Measurements from ENCODE around the gene AP3B2.
"Not testable (repeated sequence)": the region's sequence is repeated elsewhere in the genome, so short reads cannot be mapped to it uniquely, and the experiment has no call there.

AP3B2 gene

DNA sequence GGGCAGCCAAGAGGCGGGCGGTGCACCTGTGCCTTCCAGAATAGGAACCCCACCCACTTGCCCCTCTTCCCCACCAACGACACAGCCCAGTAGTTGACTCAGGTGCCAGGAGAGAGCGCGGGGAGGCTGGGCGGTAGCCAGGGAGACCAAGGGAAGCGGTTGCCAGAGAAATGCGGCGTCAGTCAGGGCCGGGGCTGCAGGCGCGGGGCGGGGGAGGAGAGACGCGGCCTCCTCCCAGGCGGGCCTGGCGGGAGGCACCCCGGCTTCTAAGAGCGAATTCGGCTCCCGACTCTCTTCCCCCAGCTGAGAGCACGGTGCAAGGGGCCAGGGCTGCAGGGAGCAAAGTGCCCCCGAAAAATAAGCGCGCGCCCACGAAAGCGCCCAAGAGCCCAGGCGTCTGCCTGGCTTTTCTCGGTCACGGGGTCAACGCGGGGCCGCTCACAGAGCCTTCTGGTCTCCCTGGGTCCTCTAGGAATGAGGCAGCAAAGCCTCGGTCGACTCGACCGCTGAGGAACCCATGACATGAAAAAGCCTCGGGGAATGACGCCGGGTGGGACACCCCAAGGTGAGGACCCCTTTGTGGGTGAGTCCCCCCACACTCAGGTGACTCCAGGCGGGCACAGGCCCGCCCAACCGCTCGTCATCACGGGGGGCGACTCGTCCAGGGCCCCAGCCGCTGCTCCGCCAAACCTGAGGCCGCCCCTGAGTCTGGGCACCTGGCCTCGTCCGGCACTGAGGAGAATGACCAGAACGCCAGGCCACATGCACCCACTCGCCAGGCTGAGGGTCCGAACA is 63.2 kb downstream of the AP3B2 start:
- TF ChIP-seq, protein P1, sequence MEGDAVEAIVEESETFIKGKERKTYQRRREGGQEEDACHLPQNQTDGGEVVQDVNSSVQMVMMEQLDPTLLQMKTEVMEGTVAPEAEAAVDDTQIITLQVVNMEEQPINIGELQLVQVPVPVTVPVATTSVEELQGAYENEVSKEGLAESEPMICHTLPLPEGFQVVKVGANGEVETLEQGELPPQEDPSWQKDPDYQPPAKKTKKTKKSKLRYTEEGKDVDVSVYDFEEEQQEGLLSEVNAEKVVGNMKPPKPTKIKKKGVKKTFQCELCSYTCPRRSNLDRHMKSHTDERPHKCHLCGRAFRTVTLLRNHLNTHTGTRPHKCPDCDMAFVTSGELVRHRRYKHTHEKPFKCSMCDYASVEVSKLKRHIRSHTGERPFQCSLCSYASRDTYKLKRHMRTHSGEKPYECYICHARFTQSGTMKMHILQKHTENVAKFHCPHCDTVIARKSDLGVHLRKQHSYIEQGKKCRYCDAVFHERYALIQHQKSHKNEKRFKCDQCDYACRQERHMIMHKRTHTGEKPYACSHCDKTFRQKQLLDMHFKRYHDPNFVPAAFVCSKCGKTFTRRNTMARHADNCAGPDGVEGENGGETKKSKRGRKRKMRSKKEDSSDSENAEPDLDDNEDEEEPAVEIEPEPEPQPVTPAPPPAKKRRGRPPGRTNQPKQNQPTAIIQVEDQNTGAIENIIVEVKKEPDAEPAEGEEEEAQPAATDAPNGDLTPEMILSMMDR (IDR thresholded peaks at IDR 0.05; ENCODE audit: borderline replicate concordance, insufficient read depth, low read depth, low read length): no peak
- no peak overlapping the region for H3K4me3 ChIP-seq (ENCODE audit: low read depth, low read length)

DNA sequence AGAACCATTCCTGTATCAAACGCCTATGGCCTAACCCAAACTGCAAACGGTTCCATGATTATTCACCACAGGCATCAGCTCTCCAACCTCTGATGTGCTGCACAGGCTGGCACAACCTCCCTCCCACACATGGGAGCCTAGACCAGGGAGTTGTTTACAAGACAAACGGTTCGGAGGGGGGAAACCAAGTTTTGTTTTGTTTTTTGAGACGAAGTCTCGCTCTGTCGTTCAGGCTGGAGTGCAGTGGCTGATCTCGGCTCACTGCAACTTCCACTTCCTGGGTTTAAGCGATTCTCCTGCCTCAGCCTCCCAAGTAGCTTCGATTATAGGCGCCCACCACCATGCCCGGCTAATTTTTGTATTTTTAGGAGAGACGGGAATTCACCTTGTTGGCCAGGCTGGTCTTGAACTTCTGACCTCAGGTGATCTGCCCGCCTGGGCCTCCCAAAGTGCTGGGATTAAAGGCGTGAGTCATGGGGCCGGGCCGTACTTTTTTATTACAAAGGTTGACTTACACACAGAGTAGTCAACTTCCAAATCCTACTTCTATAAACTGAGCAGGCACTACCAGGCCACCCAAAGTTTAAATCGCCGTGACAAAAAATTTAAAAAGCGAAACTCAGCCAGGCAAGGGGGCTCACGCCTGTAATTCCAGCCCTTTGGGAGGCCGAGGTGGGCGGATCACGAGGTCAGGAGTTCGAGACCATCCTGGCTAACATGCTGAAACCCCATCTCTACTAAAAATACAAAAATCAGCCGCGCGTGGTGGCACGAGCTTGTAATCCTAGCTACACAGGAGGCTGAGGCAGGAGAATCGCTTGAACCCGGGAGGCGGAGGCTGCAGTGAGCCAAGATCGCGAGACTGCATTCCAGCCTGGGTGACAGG is 64.5 kb downstream of the AP3B2 start:
- H3K4me3 ChIP-seq (ENCODE audit: low read depth, low read length): not testable (repeated sequence)

DNA sequence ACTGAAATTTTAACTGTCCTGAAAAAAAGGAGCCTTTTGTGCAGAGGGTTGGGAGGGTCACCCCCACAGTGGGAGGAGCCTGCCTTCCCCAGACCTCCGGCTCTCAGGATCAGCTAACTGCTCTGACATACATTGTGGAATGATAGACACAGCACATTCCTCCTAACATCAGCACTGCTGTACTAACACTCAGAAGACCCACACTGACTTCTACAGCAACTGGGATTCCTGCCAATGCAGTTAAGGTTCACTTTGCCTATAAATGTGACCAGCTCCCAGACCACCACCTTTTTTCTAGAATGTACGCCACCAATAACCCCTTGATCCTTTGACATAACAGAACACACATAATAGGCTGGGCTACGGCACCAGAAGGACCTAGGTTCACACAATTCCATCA is 65.7 kb downstream of the AP3B2 start:
- TF ChIP-seq, protein P1 (IDR thresholded peaks at IDR 0.05; ENCODE audit: borderline replicate concordance, insufficient read depth, low read depth, low read length): no peak
- H3K4me3 ChIP-seq (ENCODE audit: low read depth, low read length): no peak overlapping the region

DNA sequence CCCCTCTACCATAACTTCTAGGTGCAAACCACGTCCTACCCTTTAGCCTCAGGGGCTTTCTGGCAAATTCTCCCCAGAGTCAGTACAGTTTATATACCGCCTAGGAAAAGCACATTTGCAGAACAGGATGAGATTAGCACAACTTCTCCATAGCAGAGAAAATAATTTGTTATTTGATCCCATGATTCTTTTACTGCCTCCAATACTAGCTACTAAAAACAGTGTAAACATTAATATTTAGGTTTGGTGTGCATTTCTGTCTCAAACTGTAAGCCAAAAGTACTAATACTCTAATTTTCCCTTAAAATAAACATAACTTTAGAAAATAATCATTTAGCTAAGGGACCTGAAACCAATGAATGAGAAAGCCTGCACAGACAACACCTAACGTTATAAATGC is 67.0 kb downstream of the AP3B2 start:
- H3K4me3 ChIP-seq (ENCODE audit: low read depth, low read length): no peak overlapping the region
- TF ChIP-seq, protein P1 (IDR thresholded peaks at IDR 0.05; ENCODE audit: borderline replicate concordance, insufficient read depth, low read depth, low read length): no peak

DNA sequence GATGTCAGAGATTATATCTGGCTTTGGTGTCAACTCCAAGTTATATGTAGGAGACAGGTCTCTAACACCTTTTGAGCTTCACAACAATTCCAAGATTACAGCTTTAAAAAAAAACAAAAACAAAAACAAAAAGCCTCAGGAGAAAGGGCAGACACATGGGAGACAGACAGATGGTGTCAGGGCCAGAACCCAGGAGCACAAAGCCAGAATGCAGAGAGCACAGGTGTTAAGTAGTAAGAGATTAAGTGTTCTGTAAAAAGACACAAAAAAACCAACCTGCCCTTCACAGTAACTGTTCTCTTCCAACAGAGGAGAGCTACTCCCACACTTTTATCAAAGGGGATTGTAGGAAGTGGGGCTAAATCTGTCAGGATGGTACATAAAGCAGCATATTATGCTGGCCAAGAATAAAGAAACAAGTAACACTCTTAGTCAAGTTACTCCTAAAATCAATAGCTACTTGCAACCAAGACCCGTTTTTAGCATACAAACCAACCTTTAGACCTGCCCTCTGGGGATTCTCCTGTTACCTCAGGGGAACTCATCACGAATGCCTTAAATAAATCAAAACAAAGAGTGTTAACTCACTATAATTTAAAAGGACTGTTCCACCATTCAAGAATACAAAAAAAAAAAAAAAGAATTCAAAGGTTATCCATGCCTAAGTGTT is 68.4 kb downstream of the AP3B2 start:
- TF ChIP-seq, protein P1 (IDR thresholded peaks at IDR 0.05; ENCODE audit: borderline replicate concordance, insufficient read depth, low read depth, low read length): no peak
- no peak overlapping the region for H3K4me3 ChIP-seq (ENCODE audit: low read depth, low read length)

DNA sequence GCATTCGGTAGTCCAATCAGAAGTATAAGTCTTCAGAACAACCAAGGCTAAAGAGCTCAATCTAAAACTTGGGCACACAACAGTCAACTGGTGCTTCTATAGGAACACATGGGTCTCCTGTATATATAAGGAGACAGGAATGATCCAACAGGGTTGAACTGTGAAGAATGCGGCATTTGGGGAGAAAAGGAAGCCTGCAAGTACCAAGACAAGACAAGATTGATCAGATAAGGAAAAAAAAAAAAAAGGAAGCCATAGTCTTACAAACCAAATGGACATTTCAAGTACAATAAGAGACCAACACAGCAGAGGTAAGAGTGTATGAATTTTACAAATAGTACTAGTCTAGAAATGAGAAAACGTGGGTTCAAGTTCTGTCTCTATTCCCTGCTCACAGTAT is 69.0 kb downstream of the AP3B2 start:
- no peak overlapping the region for H3K4me3 ChIP-seq (ENCODE audit: low read depth, low read length)
- TF ChIP-seq, protein P1 (IDR thresholded peaks at IDR 0.05; ENCODE audit: borderline replicate concordance, insufficient read depth, low read depth, low read length): no peak

DNA sequence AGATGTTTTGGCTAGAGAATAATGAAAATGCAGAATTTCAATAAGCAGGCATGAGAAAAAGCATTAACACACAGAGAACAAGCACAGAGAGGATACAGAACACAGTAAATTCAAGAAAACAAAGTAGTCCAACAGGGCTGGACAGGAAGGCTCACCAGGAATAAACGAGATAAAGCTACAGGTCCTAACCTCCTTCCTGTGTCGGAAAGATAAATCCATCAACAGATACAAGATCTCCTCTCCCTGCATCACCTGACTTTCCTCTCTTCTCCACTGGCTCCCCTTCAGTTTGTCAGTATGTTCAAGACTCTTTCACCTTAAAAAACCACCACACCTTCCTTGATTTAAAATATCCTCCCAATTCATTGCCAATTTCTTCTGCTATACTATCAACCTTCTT is 73.9 kb downstream of the AP3B2 start:
- no peak overlapping the region for H3K4me3 ChIP-seq (ENCODE audit: low read depth, low read length)
- TF ChIP-seq, protein P1 (IDR thresholded peaks at IDR 0.05; ENCODE audit: borderline replicate concordance, insufficient read depth, low read depth, low read length): no peak

All from GM12875 (cell line).